Mesendoderm (in vitro differentiated cells): Measurements from ENCODE around the gene KMT5C.

Experiments used
- DNase-seq: peaks from one replicate; pipeline ENCODE4 v3.0.0; 2013
- H2AK5ac ChIP-seq: 2 replicates; pipeline ENCODE4 v1.6.1; 2013; ENCODE audit warnings: low read length, inconsistent platforms
- H2BK120ac ChIP-seq: 2 replicates; pipeline ENCODE4 v1.6.1; 2013; ENCODE audit warnings: low read depth, mild to moderate bottlenecking, low read length, moderate library complexity, mixed read lengths
- H2BK15ac ChIP-seq: replicated peaks from 2 replicates; pipeline ENCODE4 v1.6.1; 2013; ENCODE audit warnings: low read depth, mild to moderate bottlenecking, moderate library complexity
- H2BK5ac ChIP-seq: 2 replicates; pipeline ENCODE4 v1.6.1; 2013; ENCODE audit warnings: low read length, inconsistent platforms
- H3K18ac ChIP-seq: 2 replicates; pipeline ENCODE4 v1.6.1; 2013; ENCODE audit warnings: mild to moderate bottlenecking, low read length, mixed read lengths
- H3K23ac ChIP-seq: one replicate; pipeline ENCODE4 v1.6.1; 2013; ENCODE audit warnings: low read length
- H3K27ac ChIP-seq: 2 replicates; pipeline ENCODE4 v1.5.1; 2013; ENCODE audit warnings: low read depth, mild to moderate bottlenecking, inconsistent platforms, low read length, moderate library complexity
- H3K27me3 ChIP-seq: 2 replicates; pipeline ENCODE4 v1.6.1; 2013; ENCODE audit warnings: low read length, control low read depth, mild to moderate bottlenecking, inconsistent platforms; ENCODE audit not compliant: insufficient read depth, poor library complexity
- H3K36me3 ChIP-seq: 2 replicates; pipeline ENCODE4 v1.6.1; 2013; ENCODE audit warnings: low read length, inconsistent platforms; ENCODE audit not compliant: control insufficient read depth, insufficient read depth
- H3K4ac ChIP-seq: one replicate; pipeline ENCODE4 v1.6.1; 2013; ENCODE audit warnings: low read depth, mild to moderate bottlenecking, low read length, moderate library complexity
- H3K4me1 ChIP-seq: 2 replicates; pipeline ENCODE4 v1.6.1; 2013; ENCODE audit warnings: low read depth, low read length, inconsistent platforms; ENCODE audit not compliant: control insufficient read depth
- H3K4me2 ChIP-seq: 2 replicates; pipeline ENCODE4 v1.6.1; 2013; ENCODE audit warnings: low read length
- H3K4me3 ChIP-seq: 2 replicates; pipeline ENCODE4 v1.5.1; 2013; ENCODE audit warnings: mild to moderate bottlenecking, low read length
- H3K56ac ChIP-seq: one replicate; pipeline ENCODE4 v1.6.1; 2013; ENCODE audit warnings: low read length
- H3K79me1 ChIP-seq: 2 replicates; pipeline ENCODE4 v1.6.1; 2013; ENCODE audit warnings: low read length, inconsistent platforms
- H3K79me2 ChIP-seq: 2 replicates; pipeline ENCODE4 v1.6.1; 2013; ENCODE audit warnings: mild to moderate bottlenecking, low read length; ENCODE audit not compliant: control insufficient read depth, insufficient read depth
- H3K9ac ChIP-seq: 2 replicates; pipeline ENCODE4 v1.6.1; 2013; ENCODE audit warnings: low read length, inconsistent platforms
- H4K5ac ChIP-seq: one replicate; pipeline ENCODE4 v1.6.1; 2013; ENCODE audit warnings: low read length
- H4K8ac ChIP-seq: one replicate; pipeline ENCODE4 v1.6.1; 2013; ENCODE audit warnings: low read depth, mild to moderate bottlenecking, control low read depth, low read length, moderate library complexity
- WGBS: extraction: QIAGEN DNeasy Blood & Tissue Kit; methylation state at CpG from one replicate; pipeline ENCODE4 v1.1.7; 2013; ENCODE audit warnings: low lambda C conversion rate, missing lambda C conversion rate; ENCODE audit not compliant: insufficient coverage; ENCODE audit errors: extremely low coverage; 5-methylcytosine and 5-hydroxymethylcytosine counted together

The KMT5C gene

DNA sequence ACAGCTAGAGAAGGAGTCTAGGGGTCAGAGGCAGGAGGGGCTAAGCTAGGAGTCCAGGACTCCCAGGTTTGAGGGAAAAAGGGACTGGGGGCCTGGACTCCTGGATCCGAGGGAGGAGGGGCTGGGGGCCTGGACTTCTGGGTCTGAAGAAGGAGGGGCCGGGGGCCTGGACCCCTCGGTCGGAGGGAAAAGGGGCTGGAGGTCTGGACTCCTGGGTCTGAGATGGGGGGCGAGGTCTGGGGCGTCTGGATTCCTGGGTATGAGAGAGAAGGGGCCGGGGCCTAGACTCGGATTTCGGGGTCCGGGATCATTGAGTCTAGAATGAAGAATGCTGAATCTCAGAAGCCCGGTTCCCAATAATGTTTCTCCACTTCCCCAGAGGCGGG lies 37.4 kb upstream of the KMT5C start:
- Histone ChIP-seq H3K27ac (no peak overlapping the region), H3K4me1 (peaks cover 2% of the 10 kb centered on the region), H3K4me2 (no peak overlapping the region), H3K4ac (no peak overlapping the region), H3K56ac (no peak overlapping the region), H3K4me3 (no peak overlapping the region), H2AK5ac (no peak overlapping the region), H3K79me2 (no peaks in the 10 kb centered on the region), H4K5ac (no peak overlapping the region), H4K8ac (no peak overlapping the region), H2BK15ac (no peak overlapping the region), H2BK5ac (no peak overlapping the region), H3K27me3 (no peaks in the 10 kb centered on the region), H3K79me1 (no peaks in the 10 kb centered on the region), H3K36me3 (peaks cover 11% of the 10 kb centered on the region), H2BK120ac (no peak overlapping the region), H3K18ac (no peak overlapping the region), H3K23ac (no peak overlapping the region), H3K9ac (no peak overlapping the region)
- no peak for DNase-seq
- no CpG with 5 or more reads among the region's 12 CpGs for WGBS

- no peak overlapping the region for H2BK5ac ChIP-seq
- H3K79me1 ChIP-seq: no peaks in the 10 kb centered on the region
- H3K27me3 ChIP-seq: no peaks in the 10 kb centered on the region
- no CpG with 5 or more reads among the region's 11 CpGs for WGBS
- no peak for DNase-seq
- H3K56ac ChIP-seq: no peak overlapping the region
- H3K9ac ChIP-seq: no peak overlapping the region
- H3K36me3 ChIP-seq: peaks cover 11% of the 10 kb centered on the region
- H3K4me1 ChIP-seq: peaks cover 2% of the 10 kb centered on the region
- H3K4me3 ChIP-seq: no peak overlapping the region
- H4K5ac ChIP-seq: no peak overlapping the region
- no peak overlapping the region for H4K8ac ChIP-seq
- no peak overlapping the region for H3K18ac ChIP-seq
- no peak overlapping the region for H3K4me2 ChIP-seq
- H2BK15ac ChIP-seq: no peak overlapping the region
- H3K27ac ChIP-seq: no peak overlapping the region
- H3K4ac ChIP-seq: no peak overlapping the region
- no peak overlapping the region for H2AK5ac ChIP-seq
- H2BK120ac ChIP-seq: no peak overlapping the region
- H3K79me2 ChIP-seq: no peaks in the 10 kb centered on the region
- no peak overlapping the region for H3K23ac ChIP-seq
These were observed 36.2 kb upstream of the KMT5C start for GRCh38 chr19:55303477-55303876.

- Histone ChIP-seq H3K4ac (no peak overlapping the region), H3K79me1 (no peaks in the 10 kb centered on the region), H3K27me3 (no peaks in the 10 kb centered on the region), H2BK120ac (no peak overlapping the region), H3K27ac (no peak overlapping the region), H2BK15ac (no peak overlapping the region), H4K8ac (no peak overlapping the region), H3K79me2 (no peaks in the 10 kb centered on the region), H2AK5ac (no peak overlapping the region), H3K36me3 (peaks cover 11% of the 10 kb centered on the region), H2BK5ac (no peak overlapping the region), H3K23ac (no peak overlapping the region), H3K18ac (no peak overlapping the region), H4K5ac (no peak overlapping the region), H3K9ac (no peak overlapping the region), H3K4me3 (no peak overlapping the region), H3K4me2 (no peak overlapping the region), H3K4me1 (peaks cover 2% of the 10 kb centered on the region), H3K56ac (no peak overlapping the region)
- DNase-seq: peak; percentile 77
- WGBS: no CpG with 5 or more reads among the region's 39 CpGs
These were observed 35.2 kb upstream of the KMT5C start for GRCh38 chr19:55304279-55304978.

DNA sequence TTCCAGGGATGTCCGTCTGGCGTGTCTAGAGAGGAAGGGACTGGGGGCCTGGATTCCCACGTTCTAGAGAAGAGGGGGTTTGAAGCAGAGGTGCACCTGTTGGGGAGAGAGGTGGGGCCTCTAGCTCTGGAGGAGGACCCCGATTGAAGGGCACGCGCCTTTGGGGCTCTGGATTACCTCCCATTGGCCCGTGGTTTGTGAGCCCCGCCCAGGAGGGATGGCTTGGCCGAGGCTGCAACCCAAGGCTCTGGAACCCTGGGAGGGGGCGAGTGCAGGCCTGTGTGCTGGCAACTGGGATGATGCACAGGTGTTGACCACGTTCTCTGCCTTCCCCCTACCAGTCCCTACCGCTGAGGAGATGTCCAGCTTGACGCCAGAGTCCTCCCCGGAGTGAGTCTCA lies 34.7 kb upstream of the KMT5C start:
- H3K79me1 ChIP-seq: no peaks in the 10 kb centered on the region
- H3K79me2 ChIP-seq: no peaks in the 10 kb centered on the region
- no peak overlapping the region for H4K8ac ChIP-seq
- H3K9ac ChIP-seq: no peak overlapping the region
- no peak overlapping the region for H3K18ac ChIP-seq
- peaks cover 11% of the 10 kb centered on the region for H3K36me3 ChIP-seq
- H3K4me2 ChIP-seq: no peak overlapping the region
- H2AK5ac ChIP-seq: no peak overlapping the region
- WGBS: no CpG with 5 or more reads among the region's 14 CpGs
- no peak overlapping the region for H2BK15ac ChIP-seq
- H3K4ac ChIP-seq: no peak overlapping the region
- H2BK5ac ChIP-seq: no peak overlapping the region
- no peak overlapping the region for H3K4me3 ChIP-seq
- H2BK120ac ChIP-seq: no peak overlapping the region
- peaks cover 2% of the 10 kb centered on the region for H3K4me1 ChIP-seq
- no peak overlapping the region for H3K27ac ChIP-seq
- H3K23ac ChIP-seq: no peak overlapping the region
- H3K56ac ChIP-seq: no peak overlapping the region
- H4K5ac ChIP-seq: no peak overlapping the region
- DNase-seq: no peak
- no peaks in the 10 kb centered on the region for H3K27me3 ChIP-seq

DNA sequence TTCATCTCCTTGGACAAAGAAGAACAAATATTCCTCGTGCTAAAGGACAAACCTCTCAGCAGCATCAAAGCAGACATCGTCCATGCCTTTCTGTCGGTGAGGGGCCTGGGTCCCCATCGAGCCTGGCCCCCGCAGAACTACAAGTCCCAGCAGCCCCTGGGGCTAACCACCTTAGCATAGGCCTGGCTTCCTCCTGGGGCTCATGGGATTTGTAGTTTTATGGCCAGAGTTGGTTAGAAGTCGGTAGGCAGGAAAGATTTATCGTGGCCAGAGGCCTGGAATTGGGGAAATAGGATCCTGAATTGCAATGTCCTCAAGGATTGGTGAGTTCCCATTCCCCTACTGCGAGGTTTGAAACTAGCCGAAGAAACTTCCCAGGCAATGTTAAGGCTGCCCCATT lies 34.2 kb upstream of the KMT5C start:
- Histone ChIP-seq H3K4me3 (no peak overlapping the region), H2BK15ac (no peak overlapping the region), H2BK120ac (no peak overlapping the region), H4K5ac (no peak overlapping the region), H3K9ac (no peak overlapping the region), H3K4me1 (peaks cover 2% of the 10 kb centered on the region), H3K79me2 (no peaks in the 10 kb centered on the region), H2AK5ac (no peak overlapping the region), H3K56ac (no peak overlapping the region), H3K4me2 (no peak overlapping the region), H3K23ac (no peak overlapping the region), H3K4ac (no peak overlapping the region), H3K27ac (no peak overlapping the region), H3K18ac (no peak overlapping the region), H4K8ac (no peak overlapping the region), H3K36me3 (peaks cover 11% of the 10 kb centered on the region), H3K79me1 (no peaks in the 10 kb centered on the region), H3K27me3 (no peaks in the 10 kb centered on the region), H2BK5ac (no peak overlapping the region)
- DNase-seq: peak; percentile 70
- no CpG with 5 or more reads among the region's 9 CpGs for WGBS

DNA sequence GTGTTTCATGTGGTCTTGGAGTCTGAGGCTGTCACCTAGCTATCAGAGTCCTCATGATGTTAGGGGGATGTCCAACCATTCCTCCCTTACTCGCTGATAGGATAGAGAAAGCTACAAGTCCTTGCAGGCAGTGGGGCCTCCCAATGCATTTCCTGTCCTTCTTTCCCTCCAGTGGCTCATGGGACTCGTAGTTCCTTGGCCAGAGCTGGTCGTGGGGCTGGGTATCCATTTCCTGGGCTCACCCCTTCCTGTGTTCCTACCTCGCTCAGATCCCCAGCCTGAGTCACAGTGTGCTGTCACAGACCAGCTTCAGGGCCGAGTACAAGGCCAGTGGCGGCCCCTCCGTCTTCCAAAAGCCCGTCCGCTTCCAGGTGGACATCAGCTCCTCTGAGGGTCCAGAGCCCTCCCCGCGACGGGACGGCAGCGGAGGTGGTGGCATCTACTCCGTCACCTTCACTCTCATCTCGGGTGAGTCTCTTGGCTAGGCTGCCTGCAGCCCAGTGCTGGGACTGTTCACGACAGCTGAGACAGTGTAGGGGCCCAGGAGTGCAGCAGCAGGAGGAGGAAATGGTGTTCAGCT lies 33.6 kb upstream of the KMT5C start:
- Histone ChIP-seq H3K4ac (no peak overlapping the region), H2AK5ac (no peak overlapping the region), H3K9ac (no peak overlapping the region), H3K18ac (no peak overlapping the region), H3K4me3 (no peak overlapping the region), H3K4me1 (peaks cover 2% of the 10 kb centered on the region), H3K79me1 (no peaks in the 10 kb centered on the region), H3K36me3 (peaks cover 11% of the 10 kb centered on the region), H3K27me3 (no peaks in the 10 kb centered on the region), H3K4me2 (no peak overlapping the region), H4K8ac (no peak overlapping the region), H2BK15ac (no peak overlapping the region), H2BK120ac (no peak overlapping the region), H3K79me2 (no peaks in the 10 kb centered on the region), H3K27ac (no peak overlapping the region), H3K23ac (no peak overlapping the region), H2BK5ac (no peak overlapping the region), H3K56ac (no peak overlapping the region), H4K5ac (no peak overlapping the region)
- DNase-seq: peak; percentile 53
- no CpG with 5 or more reads among the region's 17 CpGs for WGBS
